Glutamatergic neuron (in vitro differentiated cells): ENCODE measurements around the gene MMP25. TPM values are rescaled to one million over a fixed set of nuclear protein-coding genes. Genes with fewer than 3 reads are reported as not detected.
"Not testable (repeated sequence)": the region's sequence is repeated elsewhere in the genome, so short reads cannot be mapped to it uniquely, and the experiment has no call there.

Experiments
- DNase-seq: peaks from one replicate; pipeline ENCODE4 v3.0.0; 2022
- H3K27ac Mint-ChIP-seq: one replicate; pipeline ENCODE4 v1.8.0; 2020; ENCODE audit warnings: mild to moderate bottlenecking, mixed read lengths, inconsistent platforms; ENCODE audit not compliant: unreplicated experiment
- H3K27me3 Mint-ChIP-seq: one replicate; pipeline ENCODE4 v1.8.0; 2020; ENCODE audit warnings: mild to moderate bottlenecking, moderate library complexity, mixed read lengths, inconsistent platforms; ENCODE audit not compliant: unreplicated experiment
- H3K36me3 Mint-ChIP-seq: one replicate; pipeline ENCODE4 v1.8.0; 2020; ENCODE audit warnings: mild to moderate bottlenecking, mixed read lengths, inconsistent platforms; ENCODE audit not compliant: unreplicated experiment
- H3K4me1 Mint-ChIP-seq: one replicate; pipeline ENCODE4 v1.8.0; 2020; ENCODE audit warnings: mild to moderate bottlenecking, low read depth, mixed read lengths, inconsistent platforms; ENCODE audit not compliant: unreplicated experiment
- H3K4me3 Mint-ChIP-seq: one replicate; pipeline ENCODE4 v1.8.0; 2020; ENCODE audit warnings: mild to moderate bottlenecking, mixed read lengths, inconsistent platforms; ENCODE audit not compliant: unreplicated experiment
- H3K9me3 Mint-ChIP-seq: one replicate; pipeline ENCODE4 v1.8.0; 2020; ENCODE audit warnings: mild to moderate bottlenecking, moderate library complexity, mixed read lengths, inconsistent platforms; ENCODE audit not compliant: unreplicated experiment
- total RNA-seq: library from RNA; stranded (reverse); fragmentation: NEBNext Ultra II Directional; extraction: Animal tissue kit (Norgen Biotek cat#: 25700); gene quantifications from one replicate; pipeline ENCODE4 v1.2.1, GENCODE V29; 2021; ENCODE audit not compliant: unreplicated experiment
- TF ChIP-seq, protein P1 (sequence below): fragments of 200-600 bp; sonication (generic); IDR thresholded peaks from one replicate; pipeline ENCODE4 v1.5.0; 2021; ENCODE audit not compliant: partially characterized antibody, unreplicated experiment

Gene MMP25
- total RNA-seq, 1 donor from 2014 or later: not detected

GRCh38 chr16:3065069-3065741, 18.8 kb downstream of the MMP25 start, which contains the start of gene IL32:
Gene IL32, plus strand, starts transcription at chr16:3065640. Its CDS starts 172 bp downstream, at chr16:3065812.
- H3K27ac Mint-ChIP-seq: no peak within 1 kb of the TSS
- no peak for DNase-seq
- no peaks in the 10 kb centered on the region for H3K4me1 Mint-ChIP-seq
- H3K9me3 Mint-ChIP-seq: peaks cover 5% of the 10 kb centered on the region
- TF ChIP-seq, protein P1, sequence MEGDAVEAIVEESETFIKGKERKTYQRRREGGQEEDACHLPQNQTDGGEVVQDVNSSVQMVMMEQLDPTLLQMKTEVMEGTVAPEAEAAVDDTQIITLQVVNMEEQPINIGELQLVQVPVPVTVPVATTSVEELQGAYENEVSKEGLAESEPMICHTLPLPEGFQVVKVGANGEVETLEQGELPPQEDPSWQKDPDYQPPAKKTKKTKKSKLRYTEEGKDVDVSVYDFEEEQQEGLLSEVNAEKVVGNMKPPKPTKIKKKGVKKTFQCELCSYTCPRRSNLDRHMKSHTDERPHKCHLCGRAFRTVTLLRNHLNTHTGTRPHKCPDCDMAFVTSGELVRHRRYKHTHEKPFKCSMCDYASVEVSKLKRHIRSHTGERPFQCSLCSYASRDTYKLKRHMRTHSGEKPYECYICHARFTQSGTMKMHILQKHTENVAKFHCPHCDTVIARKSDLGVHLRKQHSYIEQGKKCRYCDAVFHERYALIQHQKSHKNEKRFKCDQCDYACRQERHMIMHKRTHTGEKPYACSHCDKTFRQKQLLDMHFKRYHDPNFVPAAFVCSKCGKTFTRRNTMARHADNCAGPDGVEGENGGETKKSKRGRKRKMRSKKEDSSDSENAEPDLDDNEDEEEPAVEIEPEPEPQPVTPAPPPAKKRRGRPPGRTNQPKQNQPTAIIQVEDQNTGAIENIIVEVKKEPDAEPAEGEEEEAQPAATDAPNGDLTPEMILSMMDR: no peak
- H3K4me3 Mint-ChIP-seq: no peak within 1 kb of the TSS
- H3K36me3 Mint-ChIP-seq: no peaks in the 10 kb centered on the region
- peaks cover 1% of the 10 kb centered on the region for H3K27me3 Mint-ChIP-seq

DNA sequence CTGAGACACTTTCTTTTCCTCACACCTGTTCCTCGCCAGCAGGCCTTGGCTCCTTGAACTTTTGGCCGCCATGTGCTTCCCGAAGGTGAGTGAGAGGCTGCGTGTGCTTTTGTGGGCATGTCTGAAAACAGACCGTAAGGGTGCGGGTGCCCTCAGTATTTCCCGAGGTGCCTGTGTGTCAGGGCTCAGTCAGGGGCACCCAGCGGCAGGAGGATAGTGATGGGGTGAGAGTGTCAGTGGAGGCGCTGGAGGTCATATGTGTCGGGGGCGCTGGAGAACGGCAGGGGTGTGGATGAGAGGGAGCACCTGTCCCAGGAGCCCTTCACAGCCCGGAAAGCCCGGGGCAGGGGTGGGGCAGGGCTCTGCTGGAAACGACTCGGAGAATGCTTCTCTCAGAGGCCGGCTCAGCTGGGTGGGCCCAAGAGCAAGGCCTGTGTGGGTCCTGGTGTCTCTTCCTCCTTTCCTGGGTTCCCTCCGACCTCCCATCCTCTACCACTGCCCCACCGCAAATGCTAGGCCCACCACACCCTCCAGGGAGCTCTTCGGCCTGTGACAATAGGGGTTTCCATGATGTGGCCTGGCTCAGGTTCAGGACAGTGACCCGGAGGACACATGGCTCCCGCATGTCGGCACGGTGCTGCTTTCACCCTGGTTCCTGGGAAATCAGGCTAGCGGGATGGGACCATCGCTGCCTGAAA, 19.5 kb downstream of the MMP25 start:
- Mint-ChIP-seq H3K4me1 (no peaks in the 10 kb centered on the region), H3K36me3 (no peaks in the 10 kb centered on the region), H3K4me3 (no peak overlapping the region), H3K27me3 (peaks cover 1% of the 10 kb centered on the region), H3K9me3 (peaks cover 4% of the 10 kb centered on the region), H3K27ac (no peak overlapping the region)
- TF ChIP-seq, protein P1: no peak
- DNase-seq: no peak

DNA sequence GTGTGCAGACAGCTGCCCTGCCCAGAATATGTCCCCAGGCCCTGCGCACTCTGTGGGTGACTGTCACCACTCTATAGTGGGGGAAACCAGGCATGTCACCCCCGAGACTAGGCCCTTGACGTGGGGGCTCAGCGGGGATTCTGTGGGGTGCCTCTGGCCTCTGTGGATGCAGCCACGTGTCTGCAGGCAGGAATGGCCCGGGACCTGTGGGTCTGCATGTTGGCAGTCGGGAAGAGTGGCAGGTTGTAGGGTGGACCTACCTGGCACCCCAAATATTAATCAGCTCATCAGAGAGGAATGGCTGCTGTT, 20.0 kb downstream of the MMP25 start:
- no peaks in the 10 kb centered on the region for H3K4me1 Mint-ChIP-seq
- H3K27me3 Mint-ChIP-seq: peaks cover 1% of the 10 kb centered on the region
- H3K36me3 Mint-ChIP-seq: no peaks in the 10 kb centered on the region
- no peak overlapping the region for H3K27ac Mint-ChIP-seq
- H3K4me3 Mint-ChIP-seq: no peak overlapping the region
- TF ChIP-seq, protein P1: no peak
- DNase-seq: no peak
- H3K9me3 Mint-ChIP-seq: peaks cover 4% of the 10 kb centered on the region

- H3K36me3 Mint-ChIP-seq: no peaks in the 10 kb centered on the region
- peaks cover 6% of the 10 kb centered on the region for H3K9me3 Mint-ChIP-seq
- TF ChIP-seq, protein P1: no peak
- DNase-seq: no peak
- H3K4me3 Mint-ChIP-seq: no peak overlapping the region
- H3K27ac Mint-ChIP-seq: no peak overlapping the region
- H3K4me1 Mint-ChIP-seq: peaks cover 2% of the 10 kb centered on the region
- H3K27me3 Mint-ChIP-seq: peaks cover 4% of the 10 kb centered on the region
These were observed 22.1 kb downstream of the MMP25 start for GRCh38 chr16:3068487-3068886.

DNA sequence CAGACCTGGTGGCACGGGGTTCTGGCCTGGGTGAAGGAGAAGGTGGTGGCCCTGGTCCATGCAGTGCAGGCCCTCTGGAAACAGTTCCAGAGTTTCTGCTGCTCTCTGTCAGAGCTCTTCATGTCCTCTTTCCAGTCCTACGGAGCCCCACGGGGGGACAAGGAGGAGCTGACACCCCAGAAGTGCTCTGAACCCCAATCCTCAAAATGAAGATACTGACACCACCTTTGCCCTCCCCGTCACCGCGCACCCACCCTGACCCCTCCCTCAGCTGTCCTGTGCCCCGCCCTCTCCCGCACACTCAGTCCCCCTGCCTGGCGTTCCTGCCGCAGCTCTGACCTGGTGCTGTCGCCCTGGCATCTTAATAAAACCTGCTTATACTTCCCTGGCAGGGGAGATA, 22.8 kb downstream of the MMP25 start:
- H3K27me3 Mint-ChIP-seq, H3K27ac Mint-ChIP-seq, H3K36me3 Mint-ChIP-seq, H3K4me3 Mint-ChIP-seq, H3K9me3 Mint-ChIP-seq, H3K4me1 Mint-ChIP-seq, DNase-seq: not testable (repeated sequence)
